BE2C (cell line): ENCODE data around the gene VHLL.

Experiments used
- DNase-seq: peaks from one replicate; pipeline ENCODE4 v3.0.0-alpha.2; 2020
- H3K27me3 ChIP-seq: fragments of 250-450 bp; sonication (Bioruptor Pico); 2 replicates; pipeline ENCODE4 v1.5.1; 2020; ENCODE audit warnings: mild to moderate bottlenecking
- H3K36me3 ChIP-seq: fragments of 250-450 bp; sonication (Bioruptor Pico); 2 replicates; pipeline ENCODE4 v1.5.1; 2020; ENCODE audit warnings: mild to moderate bottlenecking
- H3K4me1 ChIP-seq: fragments of 250-450 bp; sonication (Bioruptor Pico); 2 replicates; pipeline ENCODE4 v1.5.1; 2020
- H3K4me3 ChIP-seq: 2 replicates; pipeline ENCODE4 v1.5.1; 2011; ENCODE audit warnings: low read depth, low read length
- H3K9me3 ChIP-seq: fragments of 250-450 bp; sonication (Bioruptor Pico); 2 replicates; pipeline ENCODE4 v1.5.1; 2020
- CTCF ChIP-seq: IDR thresholded peaks from 2 replicates; pipeline ENCODE4 v1.5.1; 2012; ENCODE audit warnings: mild to moderate bottlenecking, low read depth, low read length

VHLL gene

GRCh38 chr1:156285437-156285836 lies 13.7 kb downstream of the VHLL start:
- TF ChIP-seq CTCF = no peak
- H3K27me3 ChIP-seq = no peaks in the 10 kb centered on the region
- H3K4me3 ChIP-seq = no peak overlapping the region
- no peaks in the 10 kb centered on the region for H3K9me3 ChIP-seq
- H3K36me3 ChIP-seq = peaks cover 11% of the 10 kb centered on the region
- no peak for DNase-seq
- peaks cover 5% of the 10 kb centered on the region; the same call in 1 of the 2 replicates for H3K4me1 ChIP-seq

- DNase-seq = no peak
- Histone ChIP-seq H3K36me3 (peaks cover 18% of the 10 kb centered on the region), H3K4me3 (no peak overlapping the region), H3K27me3 (no peaks in the 10 kb centered on the region), H3K4me1 (peaks cover 5% of the 10 kb centered on the region; the same call in 1 of the 2 replicates), H3K9me3 (no peaks in the 10 kb centered on the region)
- TF ChIP-seq CTCF = no peak
Measured at GRCh38 chr1:156284757-156285156, 14.3 kb downstream of the VHLL start.

GRCh38 chr1:156284112-156284511 lies 15.0 kb downstream of the VHLL start, which contains the start of gene TMEM79:
Gene TMEM79, plus strand, starts transcription at chr1:156284325. Its CDS starts 902 bp downstream, at chr1:156285227.
- no peak for DNase-seq
- peaks cover 5% of the 10 kb centered on the region; the same call in 1 of the 2 replicates for H3K4me1 ChIP-seq
- no peaks in the 10 kb centered on the region for H3K9me3 ChIP-seq
- no peaks in the 10 kb centered on the region for H3K27me3 ChIP-seq
- no peak for TF ChIP-seq CTCF
- peak within 1 kb of the TSS; percentile 73 for H3K4me3 ChIP-seq
- peaks cover 25% of the 10 kb centered on the region for H3K36me3 ChIP-seq

DNA sequence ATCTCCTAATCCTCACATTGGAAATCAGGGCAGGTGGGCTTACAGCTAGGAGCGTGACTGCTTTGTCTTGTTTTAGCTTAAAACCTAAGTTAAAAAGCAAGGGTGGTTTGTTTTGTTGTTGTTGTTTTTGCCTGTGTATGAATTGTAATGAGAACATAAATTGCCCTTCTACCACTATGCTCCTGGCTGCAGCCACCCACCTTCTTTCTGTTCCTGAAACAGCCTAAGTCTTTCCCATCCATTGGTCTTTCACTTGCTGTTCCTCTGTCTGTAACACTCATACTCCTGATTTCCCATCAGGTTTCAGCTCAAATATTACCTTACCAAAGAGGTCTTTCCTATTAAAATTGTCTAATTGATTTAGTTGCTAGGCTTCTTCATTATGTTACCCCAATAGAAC lies 15.6 kb downstream of the VHLL start:
- no peak for DNase-seq
- TF ChIP-seq CTCF = no peak
- H3K4me1 ChIP-seq = peaks cover 5% of the 10 kb centered on the region; the same call in 1 of the 2 replicates
- H3K27me3 ChIP-seq = no peaks in the 10 kb centered on the region
- H3K36me3 ChIP-seq = peaks cover 27% of the 10 kb centered on the region
- no peaks in the 10 kb centered on the region for H3K9me3 ChIP-seq
- H3K4me3 ChIP-seq = peak overlapping the region; percentile 73

DNA sequence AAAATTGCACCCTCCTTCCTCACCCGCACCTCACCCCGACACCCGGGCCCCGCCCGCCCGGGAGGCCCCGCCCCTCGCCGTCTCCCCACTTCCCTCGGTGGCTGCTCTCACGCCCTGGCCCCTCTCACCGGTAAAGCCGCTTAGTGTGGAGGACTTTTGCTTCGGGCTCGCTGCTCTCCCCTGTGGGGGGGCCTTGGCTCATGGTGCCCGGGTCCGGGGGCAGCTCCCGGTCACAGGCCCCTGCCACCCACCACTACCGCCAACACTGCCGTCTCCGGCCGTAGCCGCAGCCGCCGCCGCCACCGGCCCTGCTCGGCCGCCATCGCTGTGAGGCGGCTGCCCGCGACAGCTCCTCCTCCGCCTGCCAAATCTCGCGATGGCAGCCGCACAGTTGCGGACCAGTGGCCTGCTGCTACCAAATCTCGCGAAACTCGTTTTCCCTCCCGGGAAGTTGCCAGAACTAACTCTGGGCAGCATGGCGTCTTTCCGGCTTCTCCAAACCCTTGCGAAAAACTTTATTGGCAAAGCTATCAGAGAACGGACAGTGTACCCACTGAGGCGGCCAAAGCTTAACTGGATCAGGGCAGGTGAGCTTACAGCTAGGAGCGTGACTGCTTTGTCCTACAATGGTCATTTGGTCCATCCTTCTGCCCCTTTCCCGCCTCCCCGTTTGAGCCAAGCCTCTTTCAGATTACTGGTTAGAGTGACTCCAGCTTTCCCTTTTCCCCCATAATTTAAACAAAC lies 16.5 kb downstream of the VHLL start, which contains the start of gene SMG5:
SMG5 (minus strand) TSS at position 347 of the 744 bp plus-strand sequence; CDS start at position 202, 145 bp downstream.
- no peak for TF ChIP-seq CTCF
- H3K27me3 ChIP-seq = no peaks in the 10 kb centered on the region
- H3K4me3 ChIP-seq = peak within 1 kb of the TSS; percentile 73
- H3K4me1 ChIP-seq = peaks cover 5% of the 10 kb centered on the region; the same call in 1 of the 2 replicates
- no peaks in the 10 kb centered on the region for H3K9me3 ChIP-seq
- peak; percentile 98 for DNase-seq
- H3K36me3 ChIP-seq = peaks cover 35% of the 10 kb centered on the region
